ENCODE measurements around the gene SIM1. TPM values are rescaled to one million over a fixed set of nuclear protein-coding genes. Genes with fewer than 3 reads are reported as not detected.

Gene SIM1
- polyA plus RNA-seq, 1 experiment: not detected

DNA sequence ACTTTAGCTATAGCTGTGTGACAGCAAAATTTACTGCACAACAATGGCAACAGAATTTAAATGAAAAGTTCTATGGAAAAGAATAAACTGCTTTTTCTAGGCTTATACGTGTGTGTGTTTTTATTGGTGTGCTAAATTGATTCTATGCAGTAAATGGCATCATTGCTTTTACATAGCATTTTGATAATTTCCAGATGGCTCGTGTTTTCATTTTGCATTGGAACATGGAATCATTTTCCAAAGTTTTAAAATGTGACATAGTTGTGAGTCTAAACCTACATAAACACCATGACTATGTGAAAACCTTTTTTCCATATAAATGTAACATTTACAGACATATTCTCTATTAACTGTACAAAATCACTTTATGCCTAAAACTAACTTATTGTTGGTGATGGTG lies 127.8 kb downstream of the SIM1 start:
- TF ChIP-seq, protein P1, sequence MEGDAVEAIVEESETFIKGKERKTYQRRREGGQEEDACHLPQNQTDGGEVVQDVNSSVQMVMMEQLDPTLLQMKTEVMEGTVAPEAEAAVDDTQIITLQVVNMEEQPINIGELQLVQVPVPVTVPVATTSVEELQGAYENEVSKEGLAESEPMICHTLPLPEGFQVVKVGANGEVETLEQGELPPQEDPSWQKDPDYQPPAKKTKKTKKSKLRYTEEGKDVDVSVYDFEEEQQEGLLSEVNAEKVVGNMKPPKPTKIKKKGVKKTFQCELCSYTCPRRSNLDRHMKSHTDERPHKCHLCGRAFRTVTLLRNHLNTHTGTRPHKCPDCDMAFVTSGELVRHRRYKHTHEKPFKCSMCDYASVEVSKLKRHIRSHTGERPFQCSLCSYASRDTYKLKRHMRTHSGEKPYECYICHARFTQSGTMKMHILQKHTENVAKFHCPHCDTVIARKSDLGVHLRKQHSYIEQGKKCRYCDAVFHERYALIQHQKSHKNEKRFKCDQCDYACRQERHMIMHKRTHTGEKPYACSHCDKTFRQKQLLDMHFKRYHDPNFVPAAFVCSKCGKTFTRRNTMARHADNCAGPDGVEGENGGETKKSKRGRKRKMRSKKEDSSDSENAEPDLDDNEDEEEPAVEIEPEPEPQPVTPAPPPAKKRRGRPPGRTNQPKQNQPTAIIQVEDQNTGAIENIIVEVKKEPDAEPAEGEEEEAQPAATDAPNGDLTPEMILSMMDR (IDR thresholded peaks at IDR 0.05; ENCODE audit: low read depth, low read length): no peak
- Histone ChIP-seq H3K4me3 (ENCODE audit: low read depth, low read length) (no peak overlapping the region), H3K9me3 (ENCODE audit: control insufficient read depth, insufficient read depth, low read length) (no peaks in the 10 kb centered on the region), H3K27me3 (ENCODE audit: control insufficient read depth, insufficient read depth, low read length) (no peaks in the 10 kb centered on the region), H3K27ac (ENCODE audit: low read depth, low read length) (no peak overlapping the region)
- POLR2A ChIA-PET: no interaction called here
- CTCF ChIA-PET: interaction anchor here (1.2 to 1.5 kb wide), 2 partner anchors 26 to 161 kb away, joined by 3 read pairs; no protein-coding TSS in a partner anchor
- DNase-seq (ENCODE audit: low read depth, low spot score): no peak

DNA sequence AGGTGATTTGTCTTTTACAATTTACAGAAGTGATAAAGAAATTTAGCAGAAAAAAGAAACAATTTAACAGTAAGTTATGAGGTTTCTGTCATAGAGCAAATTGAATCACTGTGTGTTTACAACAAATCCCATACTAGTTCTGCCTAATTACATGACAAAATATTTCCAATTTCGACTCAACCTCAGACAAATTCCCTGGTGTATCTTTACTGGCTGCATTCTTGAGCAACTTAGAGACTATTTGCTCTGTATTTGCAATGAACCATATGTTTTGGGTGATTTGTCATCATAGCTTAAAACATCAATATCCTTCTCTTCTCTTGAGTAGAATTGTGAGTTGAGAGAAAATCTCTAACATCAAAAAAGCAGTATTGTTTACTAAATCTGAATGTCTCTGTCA lies 128.7 kb downstream of the SIM1 start:
- TF ChIP-seq, protein P1 (IDR thresholded peaks at IDR 0.05; ENCODE audit: low read depth, low read length): no peak
- Histone ChIP-seq H3K27ac (ENCODE audit: low read depth, low read length) (no peak overlapping the region), H3K27me3 (ENCODE audit: control insufficient read depth, insufficient read depth, low read length) (no peaks in the 10 kb centered on the region), H3K4me3 (ENCODE audit: low read depth, low read length) (no peak overlapping the region), H3K9me3 (ENCODE audit: control insufficient read depth, insufficient read depth, low read length) (no peaks in the 10 kb centered on the region)
- no peak for DNase-seq (ENCODE audit: low read depth, low spot score)
- CTCF ChIA-PET: interaction anchor here (1.2 to 1.5 kb wide), 2 partner anchors 26 to 160 kb away, joined by 3 read pairs; no protein-coding TSS in a partner anchor
- POLR2A ChIA-PET: no interaction called here

Measured in AG04450 (cell line).